ENCODE results near the gene UBE2E1.

Gene UBE2E1

GRCh38 chr3:23926246-23926645 lies 120.5 kb downstream of the UBE2E1 start:
- H3K9ac ChIP-seq (ENCODE audit: low read depth, low read length, poor library complexity, severe bottlenecking): no peak overlapping the region
- H4K20me1 ChIP-seq (ENCODE audit: insufficient read depth, low read length, poor library complexity, severe bottlenecking): peaks cover 3% of the 10 kb centered on the region
- H3K9me2 ChIP-seq (replicated peaks; ENCODE audit: low read depth, low read length): no peaks in the 10 kb centered on the region
- H2AFZ ChIP-seq (ENCODE audit: low read length): no peak overlapping the region
- H3K4me1 ChIP-seq (ENCODE audit: insufficient read depth, low read length, poor library complexity, severe bottlenecking): no peaks in the 10 kb centered on the region
- no peaks in the 10 kb centered on the region for H3K27me3 ChIP-seq (ENCODE audit: insufficient read depth, low read length, poor library complexity, severe bottlenecking)
- H3K4me3 ChIP-seq (ENCODE audit: low read length, poor library complexity, severe bottlenecking): no peak overlapping the region
- no peaks in the 10 kb centered on the region for H3K9me3 ChIP-seq (ENCODE audit: insufficient read depth, low read depth, low read length)
- TF ChIP-seq EZH2phosphoT487 (IDR thresholded peaks at IDR 0.05; ENCODE audit: borderline replicate concordance) (no peak), CTCF (conservative IDR thresholded peaks at IDR 0.05; ENCODE audit: low read length) (no peak)
- no peak overlapping the region for H3K4me2 ChIP-seq (ENCODE audit: low read depth, low read length, poor library complexity, severe bottlenecking)
- H3F3A ChIP-seq (ENCODE audit: low read depth): peaks cover 2% of the 10 kb centered on the region; the same call in 1 of the 2 replicates
- peaks cover 10% of the 10 kb centered on the region; the same call in 1 of the 2 replicates for H3K36me3 ChIP-seq (ENCODE audit: insufficient read depth, low read length)
- H3K79me2 ChIP-seq (ENCODE audit: insufficient read depth, low read length): 0 out of 2 replicates have a peak, but pooled peaks cover 1% of the 10 kb centered on the region

GRCh38 chr3:23926736-23927135 lies 121.0 kb downstream of the UBE2E1 start:
- Histone ChIP-seq H3K4me2 (ENCODE audit: low read depth, low read length, poor library complexity, severe bottlenecking) (no peak overlapping the region), H3F3A (ENCODE audit: low read depth) (no peaks in the 10 kb centered on the region)
- no peak for TF ChIP-seq EZH2phosphoT487 (IDR thresholded peaks at IDR 0.05; ENCODE audit: borderline replicate concordance)
- peak; percentile 24; the same call in 1 of the 2 replicates for TF ChIP-seq CTCF (conservative IDR thresholded peaks at IDR 0.05; ENCODE audit: low read length)

GRCh38 chr3:23928524-23928923 lies 122.8 kb downstream of the UBE2E1 start:
- no peak overlapping the region for H2AFZ ChIP-seq (ENCODE audit: low read length)
- no peaks in the 10 kb centered on the region for H4K20me1 ChIP-seq (ENCODE audit: insufficient read depth, low read length, poor library complexity, severe bottlenecking)
- H3K4me2 ChIP-seq (ENCODE audit: low read depth, low read length, poor library complexity, severe bottlenecking): no peak overlapping the region
- H3K9ac ChIP-seq (ENCODE audit: low read depth, low read length, poor library complexity, severe bottlenecking): no peak overlapping the region
- H3K36me3 ChIP-seq (ENCODE audit: insufficient read depth, low read length): no peaks in the 10 kb centered on the region
- no peak for TF ChIP-seq EZH2phosphoT487 (IDR thresholded peaks at IDR 0.05; ENCODE audit: borderline replicate concordance)
- H3K79me2 ChIP-seq (ENCODE audit: insufficient read depth, low read length): no peaks in the 10 kb centered on the region
- no peaks in the 10 kb centered on the region for H3K27me3 ChIP-seq (ENCODE audit: insufficient read depth, low read length, poor library complexity, severe bottlenecking)
- H3K9me2 ChIP-seq (replicated peaks; ENCODE audit: low read depth, low read length): no peaks in the 10 kb centered on the region
- no peak overlapping the region for H3K4me3 ChIP-seq (ENCODE audit: low read length, poor library complexity, severe bottlenecking)
- H3K4me1 ChIP-seq (ENCODE audit: insufficient read depth, low read length, poor library complexity, severe bottlenecking): peaks cover 6% of the 10 kb centered on the region
- no peaks in the 10 kb centered on the region for H3K9me3 ChIP-seq (ENCODE audit: insufficient read depth, low read depth, low read length)
- no peaks in the 10 kb centered on the region for H3F3A ChIP-seq (ENCODE audit: low read depth)

More at GRCh38 chr3:23926736-23927135, 121.0 kb downstream of the UBE2E1 start:
- Histone ChIP-seq H3K4me3 (ENCODE audit: low read length, poor library complexity, severe bottlenecking) (no peak overlapping the region), H3K9me2 (replicated peaks; ENCODE audit: low read depth, low read length) (no peaks in the 10 kb centered on the region), H3K9me3 (ENCODE audit: insufficient read depth, low read depth, low read length) (no peaks in the 10 kb centered on the region), H3K9ac (ENCODE audit: low read depth, low read length, poor library complexity, severe bottlenecking) (no peak overlapping the region), H4K20me1 (ENCODE audit: insufficient read depth, low read length, poor library complexity, severe bottlenecking) (no peaks in the 10 kb centered on the region), H3K27me3 (ENCODE audit: insufficient read depth, low read length, poor library complexity, severe bottlenecking) (no peaks in the 10 kb centered on the region), H3K4me1 (ENCODE audit: insufficient read depth, low read length, poor library complexity, severe bottlenecking) (peaks cover 5% of the 10 kb centered on the region), H2AFZ (ENCODE audit: low read length) (no peak overlapping the region), H3K79me2 (ENCODE audit: insufficient read depth, low read length) (no peaks in the 10 kb centered on the region), H3K36me3 (ENCODE audit: insufficient read depth, low read length) (peaks cover 8% of the 10 kb centered on the region; the same call in 1 of the 2 replicates)

- no peaks in the 10 kb centered on the region for H3K9me2 ChIP-seq (replicated peaks; ENCODE audit: low read depth, low read length)
- no peaks in the 10 kb centered on the region for H3K9me3 ChIP-seq (ENCODE audit: insufficient read depth, low read depth, low read length)
- H2AFZ ChIP-seq (ENCODE audit: low read length): peak overlapping the region; percentile 89
- no peak overlapping the region for H3K9ac ChIP-seq (ENCODE audit: low read depth, low read length, poor library complexity, severe bottlenecking)
- TF ChIP-seq EZH2phosphoT487 (IDR thresholded peaks at IDR 0.05; ENCODE audit: borderline replicate concordance) (no peak), CTCF (conservative IDR thresholded peaks at IDR 0.05; ENCODE audit: low read length) (no peak)
- peak overlapping the region; percentile 25 for H3K4me2 ChIP-seq (ENCODE audit: low read depth, low read length, poor library complexity, severe bottlenecking)
- H3K79me2 ChIP-seq (ENCODE audit: insufficient read depth, low read length): no peaks in the 10 kb centered on the region
- no peaks in the 10 kb centered on the region for H3K27me3 ChIP-seq (ENCODE audit: insufficient read depth, low read length, poor library complexity, severe bottlenecking)
- H4K20me1 ChIP-seq (ENCODE audit: insufficient read depth, low read length, poor library complexity, severe bottlenecking): no peaks in the 10 kb centered on the region
- no peaks in the 10 kb centered on the region for H3K36me3 ChIP-seq (ENCODE audit: insufficient read depth, low read length)
- H3K4me1 ChIP-seq (ENCODE audit: insufficient read depth, low read length, poor library complexity, severe bottlenecking): peaks cover 6% of the 10 kb centered on the region
- H3K4me3 ChIP-seq (ENCODE audit: low read length, poor library complexity, severe bottlenecking): no peak overlapping the region
- no peaks in the 10 kb centered on the region for H3F3A ChIP-seq (ENCODE audit: low read depth)
Observed at GRCh38 chr3:23931597-23931996, 125.8 kb downstream of the UBE2E1 start.
